ENCODE data around the gene PER1. TPM values are rescaled to one million over a fixed set of nuclear protein-coding genes. Genes with fewer than 3 reads are reported as not detected.

PER1 gene
- total RNA-seq, 1 experiment from 2014 or later: 25.0 TPM

- Histone ChIP-seq H3K9ac (ENCODE audit: low read length) (peak overlapping the region; percentile 63; the same call in 1 of the 2 replicates), H3K9me3 (ENCODE audit: low read length) (no peaks in the 10 kb centered on the region), H2AFZ (ENCODE audit: low read length) (peak overlapping the region; percentile 92), H3K27me3 (ENCODE audit: low read length) (no peaks in the 10 kb centered on the region), H3K4me1 (ENCODE audit: insufficient read depth, low read length) (peaks cover 19% of the 10 kb centered on the region), H3K9me2 (replicated peaks; ENCODE audit: low read length) (no peaks in the 10 kb centered on the region), H3K4me3 (ENCODE audit: low read length) (peak overlapping the region; percentile 88), H3K79me2 (ENCODE audit: low read length) (peaks cover 16% of the 10 kb centered on the region), H3K4me2 (ENCODE audit: low read length) (peak overlapping the region; percentile 99), H4K20me1 (ENCODE audit: low read length) (no peaks in the 10 kb centered on the region), H3K36me3 (ENCODE audit: low read depth, low read length) (no peaks in the 10 kb centered on the region), H3F3A (ENCODE audit: low read length, unreplicated experiment) (no peaks in the 10 kb centered on the region), H3K27ac (ENCODE audit: low read length) (peak overlapping the region; percentile 41)
- TF ChIP-seq EZH2 (IDR thresholded peaks at IDR 0.05; ENCODE audit: low read length, unreplicated experiment): no peak
- TF ChIP-seq CTCF (conservative IDR thresholded peaks at IDR 0.05; ENCODE audit: low read depth, low read length): no peak
- TF ChIP-seq EZH2phosphoT487 (IDR thresholded peaks at IDR 0.05; ENCODE audit: borderline replicate concordance, low read length): no peak
- no TSS peak for BruUV-seq (replicated peaks)
- ATAC-seq (no peak), DNase-seq (no peak)
- ChIA-PET CTCF (interaction anchor here (1.2 kb wide), 1 partner anchor 126 kb away, joined by 3 read pairs; no protein-coding TSS in a partner anchor), POLR2A (ENCODE audit: unreplicated experiment) (no interaction called here)
- intact Hi-C loops (cut with micrococcal nuclease): loop anchor here (2.0 kb wide), 1 partner anchor 62 kb away; the partner anchor contains the start of genes CTC1 and PFAS
Observed at GRCh38 chr17:8186446-8186786, 34.2 kb upstream of the PER1 start.

- Histone ChIP-seq H3K4me1 (ENCODE audit: insufficient read depth, low read length) (peaks cover 19% of the 10 kb centered on the region), H3K79me2 (ENCODE audit: low read length) (peaks cover 16% of the 10 kb centered on the region), H3K9me3 (ENCODE audit: low read length) (no peaks in the 10 kb centered on the region), H3K4me3 (ENCODE audit: low read length) (peak overlapping the region; percentile 88), H3K4me2 (ENCODE audit: low read length) (peak overlapping the region; percentile 99), H3K9ac (ENCODE audit: low read length) (peak overlapping the region; percentile 63), H3K27me3 (ENCODE audit: low read length) (no peaks in the 10 kb centered on the region), H3K27ac (ENCODE audit: low read length) (peak overlapping the region; percentile 41; the same call in 1 of the 2 replicates), H2AFZ (ENCODE audit: low read length) (peak overlapping the region; percentile 92), H4K20me1 (ENCODE audit: low read length) (no peaks in the 10 kb centered on the region), H3K9me2 (replicated peaks; ENCODE audit: low read length) (no peaks in the 10 kb centered on the region), H3K36me3 (ENCODE audit: low read depth, low read length) (no peaks in the 10 kb centered on the region), H3F3A (ENCODE audit: low read length, unreplicated experiment) (no peaks in the 10 kb centered on the region)
- POLR2A ChIA-PET (ENCODE audit: unreplicated experiment): no interaction called here
- CTCF ChIA-PET: interaction anchor here (1.2 kb wide), 1 partner anchor 126 kb away, joined by 3 read pairs; no protein-coding TSS in a partner anchor
- BruUV-seq (replicated peaks): no TSS peak
- intact Hi-C loops (cut with micrococcal nuclease): loop anchor here (2.0 kb wide), 1 partner anchor 63 kb away; the partner anchor contains the start of genes CTC1 and PFAS
- ATAC-seq (peak; percentile 0; the same call in 1 of the 2 replicates), DNase-seq (peak; percentile 76)
- TF ChIP-seq EZH2phosphoT487 (IDR thresholded peaks at IDR 0.05; ENCODE audit: borderline replicate concordance, low read length) (no peak), EZH2 (IDR thresholded peaks at IDR 0.05; ENCODE audit: low read length, unreplicated experiment) (no peak)
Observed at GRCh38 chr17:8185582-8186445, 33.6 kb upstream of the PER1 start.

GRCh38 chr17:8176998-8177731 lies 25.0 kb upstream of the PER1 start:
- Histone ChIP-seq H3K79me2 (ENCODE audit: low read length) (peaks cover 8% of the 10 kb centered on the region; the same call in 1 of the 2 replicates), H3K4me2 (ENCODE audit: low read length) (peak overlapping the region; percentile 88), H3K27me3 (ENCODE audit: low read length) (no peaks in the 10 kb centered on the region), H3F3A (ENCODE audit: low read length, unreplicated experiment) (peaks cover 9% of the 10 kb centered on the region), H2AFZ (ENCODE audit: low read length) (peak overlapping the region; percentile 76), H3K27ac (ENCODE audit: low read length) (no peak overlapping the region), H3K9ac (ENCODE audit: low read length) (peak overlapping the region; percentile 78), H3K4me1 (ENCODE audit: insufficient read depth, low read length) (peaks cover 18% of the 10 kb centered on the region), H3K9me3 (ENCODE audit: low read length) (no peaks in the 10 kb centered on the region), H4K20me1 (ENCODE audit: low read length) (no peaks in the 10 kb centered on the region), H3K36me3 (ENCODE audit: low read depth, low read length) (no peaks in the 10 kb centered on the region), H3K9me2 (replicated peaks; ENCODE audit: low read length) (no peaks in the 10 kb centered on the region), H3K4me3 (ENCODE audit: low read length) (peak overlapping the region; percentile 77)
- intact Hi-C loops (cut with micrococcal nuclease): no loop called here
- TF ChIP-seq EZH2phosphoT487 (IDR thresholded peaks at IDR 0.05; ENCODE audit: borderline replicate concordance, low read length): no peak
- TF ChIP-seq EZH2 (IDR thresholded peaks at IDR 0.05; ENCODE audit: low read length, unreplicated experiment): no peak
- TF ChIP-seq CTCF (conservative IDR thresholded peaks at IDR 0.05; ENCODE audit: low read depth, low read length): no peak
- DNase-seq (no peak), ATAC-seq (no peak)
- ChIA-PET CTCF (interaction anchor here (0.8 kb wide), 1 partner anchor 11 kb away, joined by 3 read pairs; no protein-coding TSS in a partner anchor), POLR2A (ENCODE audit: unreplicated experiment) (no interaction called here)
- no TSS peak for BruUV-seq (replicated peaks)
